ENCODE measurements around the gene SELENOO.

DNA sequence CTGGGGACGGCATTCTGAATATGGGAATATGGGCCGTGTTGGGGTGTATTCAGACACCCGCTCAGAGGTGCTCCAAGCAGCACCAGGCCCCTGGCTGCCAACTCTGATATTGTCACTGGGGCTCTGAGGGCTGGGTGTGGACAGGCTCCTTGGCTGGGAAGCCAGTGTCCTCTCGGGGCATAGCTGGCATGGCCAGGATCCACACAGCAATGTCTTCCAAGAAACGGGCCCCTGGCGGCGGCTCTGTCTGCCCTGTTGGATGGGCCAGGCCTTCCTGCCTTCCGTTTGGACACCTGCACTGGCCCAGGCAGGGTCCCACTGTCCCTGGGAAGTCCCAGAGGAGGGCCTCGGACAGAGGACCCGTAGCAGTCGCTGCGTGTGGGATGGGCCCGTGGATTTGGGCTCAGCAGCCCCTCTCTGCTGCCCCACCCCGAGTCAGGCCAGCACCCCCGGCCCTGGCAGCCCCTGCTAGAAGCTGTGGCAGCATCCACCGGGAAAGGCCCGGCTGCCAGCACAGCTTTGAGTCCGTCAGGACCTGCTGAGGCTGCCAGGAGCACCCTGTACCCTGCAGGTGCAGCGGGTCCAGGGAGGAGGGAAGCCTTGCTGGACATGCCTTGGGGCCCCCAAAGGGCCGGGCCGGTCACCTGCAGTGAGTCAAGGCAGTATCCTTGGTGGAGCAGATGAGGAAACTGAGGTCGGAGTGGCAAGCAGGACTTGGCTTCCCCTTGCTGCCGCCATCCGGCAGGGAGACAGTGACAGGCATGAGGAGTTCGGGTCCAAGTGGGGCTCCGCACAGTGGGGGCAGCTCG, 26.2 kb upstream of the SELENOO start:
- no peak for TF ChIP-seq FOXM1 (IDR thresholded peaks at IDR 0.05; ENCODE audit: low read depth)
- no peak for TF ChIP-seq CHD2 (IDR thresholded peaks at IDR 0.05; ENCODE audit: low read length, partially characterized antibody)
- TF ChIP-seq RFX5 (IDR thresholded peaks at IDR 0.05; ENCODE audit: low read length) = no peak
- TF ChIP-seq TEAD4 (IDR thresholded peaks at IDR 0.05; ENCODE audit: borderline replicate concordance, insufficient read depth) = no peak
- TF ChIP-seq, protein P1, sequence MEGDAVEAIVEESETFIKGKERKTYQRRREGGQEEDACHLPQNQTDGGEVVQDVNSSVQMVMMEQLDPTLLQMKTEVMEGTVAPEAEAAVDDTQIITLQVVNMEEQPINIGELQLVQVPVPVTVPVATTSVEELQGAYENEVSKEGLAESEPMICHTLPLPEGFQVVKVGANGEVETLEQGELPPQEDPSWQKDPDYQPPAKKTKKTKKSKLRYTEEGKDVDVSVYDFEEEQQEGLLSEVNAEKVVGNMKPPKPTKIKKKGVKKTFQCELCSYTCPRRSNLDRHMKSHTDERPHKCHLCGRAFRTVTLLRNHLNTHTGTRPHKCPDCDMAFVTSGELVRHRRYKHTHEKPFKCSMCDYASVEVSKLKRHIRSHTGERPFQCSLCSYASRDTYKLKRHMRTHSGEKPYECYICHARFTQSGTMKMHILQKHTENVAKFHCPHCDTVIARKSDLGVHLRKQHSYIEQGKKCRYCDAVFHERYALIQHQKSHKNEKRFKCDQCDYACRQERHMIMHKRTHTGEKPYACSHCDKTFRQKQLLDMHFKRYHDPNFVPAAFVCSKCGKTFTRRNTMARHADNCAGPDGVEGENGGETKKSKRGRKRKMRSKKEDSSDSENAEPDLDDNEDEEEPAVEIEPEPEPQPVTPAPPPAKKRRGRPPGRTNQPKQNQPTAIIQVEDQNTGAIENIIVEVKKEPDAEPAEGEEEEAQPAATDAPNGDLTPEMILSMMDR (IDR thresholded peaks at IDR 0.05) = no peak
- no peak for TF ChIP-seq GABPA (IDR thresholded peaks at IDR 0.05; ENCODE audit: low read depth)
- TF ChIP-seq, protein P2, sequence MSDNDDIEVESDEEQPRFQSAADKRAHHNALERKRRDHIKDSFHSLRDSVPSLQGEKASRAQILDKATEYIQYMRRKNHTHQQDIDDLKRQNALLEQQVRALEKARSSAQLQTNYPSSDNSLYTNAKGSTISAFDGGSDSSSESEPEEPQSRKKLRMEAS (IDR thresholded peaks at IDR 0.05; ENCODE audit: low read depth) = no peak
- no peak for TF ChIP-seq SIN3A (IDR thresholded peaks at IDR 0.05; ENCODE audit: borderline replicate concordance, low read depth, low read length)
- no peak for TF ChIP-seq EP300 (IDR thresholded peaks at IDR 0.05; ENCODE audit: borderline replicate concordance in 1 of 2, low read depth in 1 of 2, low read length in 1 of 2)
- no peak for TF ChIP-seq SMC3 (IDR thresholded peaks at IDR 0.05; ENCODE audit: low read depth, low read length)
- TF ChIP-seq RCOR1 (IDR thresholded peaks at IDR 0.05; ENCODE audit: low read length) = no peak
- TF ChIP-seq GATA2 (CRISPR knock-in tag; IDR thresholded peaks at IDR 0.05) = no peak
